ENCODE data around the gene CCBE1.

CCBE1 gene

DNA sequence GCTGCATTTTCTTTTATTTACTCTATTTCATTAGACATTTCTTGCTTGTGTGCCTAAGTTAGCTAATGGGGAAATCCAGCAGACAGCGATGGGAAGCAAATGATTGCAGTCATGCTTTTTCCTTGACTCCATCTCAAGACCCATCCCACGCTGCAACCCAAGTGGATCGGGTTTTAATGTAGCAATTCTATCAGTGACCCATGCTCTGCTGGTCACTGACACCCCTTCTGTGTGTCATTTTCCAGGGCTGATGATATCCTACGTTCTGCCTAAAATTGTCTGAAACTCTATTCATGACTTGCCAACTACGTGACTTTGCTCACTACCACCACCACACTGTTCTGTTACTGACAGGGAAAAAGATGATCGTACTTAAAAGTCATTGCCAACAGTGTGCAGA lies 129.8 kb downstream of the CCBE1 start:
- no peak for DNase-seq (ENCODE audit: low read depth)

DNA sequence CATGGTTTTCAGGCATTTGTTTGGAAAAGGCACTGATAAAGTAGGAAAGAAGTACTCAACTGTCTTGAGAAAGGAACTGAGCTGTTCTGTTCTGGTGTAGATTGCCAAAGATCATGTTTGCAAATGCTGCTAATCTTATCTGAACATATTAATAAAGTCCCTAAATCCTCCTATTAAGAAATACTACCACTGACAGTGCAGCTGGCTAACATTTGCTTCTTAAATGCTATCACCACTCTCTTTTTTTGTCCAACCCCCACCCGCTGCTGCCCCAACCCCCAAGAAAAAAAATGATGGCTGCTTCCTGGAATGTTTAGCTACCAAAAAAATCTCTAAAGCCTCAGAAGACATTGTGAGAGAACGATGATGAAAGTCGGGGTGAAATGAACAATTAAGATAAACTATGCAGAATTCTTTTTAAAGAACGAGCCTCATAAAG lies 130.7 kb downstream of the CCBE1 start:
- no peak for DNase-seq (ENCODE audit: low read depth)

DNA sequence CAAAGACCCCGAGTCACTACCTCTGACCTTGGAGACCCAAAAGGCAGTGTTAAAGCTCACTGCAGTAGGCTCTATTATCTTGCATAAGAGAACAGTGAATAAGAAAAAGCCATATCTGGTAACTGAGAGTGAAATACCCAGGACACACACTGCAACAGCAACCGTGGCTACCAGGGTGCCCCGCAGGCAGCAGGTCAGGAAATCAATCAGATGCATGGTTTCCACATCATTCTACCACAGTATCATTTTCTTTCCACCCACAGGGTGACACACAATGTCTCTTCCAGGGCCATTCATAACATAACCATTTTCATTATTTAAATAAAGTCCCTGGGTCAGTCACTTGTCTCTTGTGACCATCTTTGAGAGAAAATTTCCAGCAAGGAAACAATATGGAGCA lies 131.3 kb downstream of the CCBE1 start:
- DNase-seq (ENCODE audit: low read depth), result no peak

DNA sequence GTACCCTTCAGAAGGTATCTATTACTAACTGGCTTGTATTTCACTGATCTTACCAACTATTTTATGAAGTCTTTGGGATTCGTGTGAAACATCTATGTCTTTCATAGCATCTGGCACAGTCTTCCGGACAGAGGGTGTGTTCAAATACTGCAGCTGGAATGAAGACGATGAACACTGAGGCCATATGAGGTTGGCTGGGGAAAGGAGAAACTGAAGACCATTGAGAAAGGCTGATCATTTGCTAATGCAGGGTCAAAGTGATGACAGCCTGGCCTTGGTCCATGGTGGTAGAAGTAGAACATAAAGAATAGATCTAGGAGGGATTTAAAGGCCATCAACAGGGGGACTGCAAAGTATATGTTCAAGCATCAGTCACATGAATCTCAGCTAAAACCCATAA lies 132.7 kb downstream of the CCBE1 start:
- DNase-seq (ENCODE audit: low read depth), result no peak

DNA sequence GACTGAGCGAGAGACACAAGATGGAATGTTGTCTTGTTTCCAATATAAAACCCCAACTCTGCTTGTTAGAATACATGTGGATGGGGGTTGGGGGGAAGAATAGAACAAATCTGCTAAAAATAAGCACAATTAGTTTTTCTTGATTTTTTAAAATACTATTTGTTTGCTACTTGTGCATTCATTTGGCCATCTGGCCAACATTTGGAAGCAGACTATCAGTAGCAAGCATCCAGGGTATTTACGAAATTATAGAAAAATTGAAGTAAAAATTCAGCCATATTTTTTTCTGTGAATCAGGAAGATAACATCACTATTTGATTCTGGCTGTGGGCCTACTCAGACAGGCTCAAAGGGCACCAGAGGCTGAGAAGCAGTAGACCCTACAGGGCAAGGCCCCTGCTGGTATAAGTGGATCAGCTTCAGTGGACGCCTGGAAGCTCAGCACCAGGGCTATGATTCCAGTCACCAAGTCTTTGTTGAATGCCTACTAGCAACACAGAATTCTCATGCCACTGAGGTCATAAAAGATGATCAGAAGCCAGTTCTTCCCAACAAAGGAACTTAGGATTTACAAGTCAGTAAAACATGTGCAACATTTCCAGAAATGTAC lies 133.9 kb downstream of the CCBE1 start:
- DNase-seq (ENCODE audit: low read depth), result no peak

DNA sequence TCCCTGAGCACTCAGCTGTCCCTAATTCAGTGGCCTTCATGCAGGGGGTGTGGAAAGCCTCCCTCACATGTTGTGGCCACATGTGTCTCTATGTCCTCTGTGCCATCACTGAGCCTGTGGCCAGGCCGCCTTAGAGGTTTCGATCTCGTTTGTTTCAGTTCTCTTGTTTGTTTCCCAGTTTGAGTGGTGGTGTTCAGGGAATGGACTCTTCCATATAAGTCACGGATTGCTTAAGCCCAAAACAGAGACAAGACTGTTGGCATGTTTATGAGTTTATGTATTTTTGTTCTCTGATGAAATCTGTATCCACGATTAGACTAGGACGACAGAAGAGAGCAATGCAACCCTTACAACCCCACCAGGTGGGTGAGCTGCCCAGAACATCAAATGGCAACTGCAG lies 134.5 kb downstream of the CCBE1 start:
- DNase-seq (ENCODE audit: low read depth), result no peak

DNA sequence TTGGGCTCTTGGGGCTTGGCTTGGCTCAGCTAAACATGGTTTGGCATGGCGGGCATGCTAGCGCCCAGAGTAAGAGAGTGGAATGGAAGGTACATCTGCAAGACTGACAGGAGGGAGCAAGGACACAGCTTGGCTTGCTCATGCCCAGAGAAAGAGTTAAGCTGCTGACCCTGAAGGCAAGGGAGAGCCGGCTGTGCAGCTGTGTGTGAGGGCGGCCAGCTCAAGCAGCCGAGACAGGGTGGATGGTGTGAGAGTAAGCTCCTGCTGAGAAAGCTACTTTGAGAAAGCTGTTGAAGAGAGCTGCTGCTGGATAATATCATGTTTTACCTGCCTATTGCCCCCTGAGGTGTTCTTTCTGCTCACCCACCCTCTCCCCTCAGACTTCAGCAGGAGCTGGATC lies 135.6 kb downstream of the CCBE1 start:
- no peak for DNase-seq (ENCODE audit: low read depth)

DNA sequence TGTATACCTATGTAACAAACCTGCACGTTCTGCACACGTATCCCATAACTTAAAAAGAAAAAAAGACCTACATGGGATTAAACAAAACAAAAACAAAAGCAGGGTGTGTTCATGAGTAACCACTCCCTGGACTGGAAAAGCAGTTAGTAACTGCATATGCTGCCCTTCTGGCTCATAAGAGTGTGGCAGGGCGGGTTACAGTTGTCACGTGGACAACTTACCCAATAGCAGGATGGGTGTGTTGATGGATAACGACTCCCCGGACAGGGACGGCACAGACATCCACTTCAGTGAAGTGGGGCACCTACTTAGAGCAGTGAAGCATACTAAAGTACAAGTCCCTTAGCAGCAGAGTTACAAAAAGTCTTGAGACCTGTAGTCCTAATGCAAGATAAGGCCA lies 136.7 kb downstream of the CCBE1 start:
- no peak for DNase-seq (ENCODE audit: low read depth)

DNA sequence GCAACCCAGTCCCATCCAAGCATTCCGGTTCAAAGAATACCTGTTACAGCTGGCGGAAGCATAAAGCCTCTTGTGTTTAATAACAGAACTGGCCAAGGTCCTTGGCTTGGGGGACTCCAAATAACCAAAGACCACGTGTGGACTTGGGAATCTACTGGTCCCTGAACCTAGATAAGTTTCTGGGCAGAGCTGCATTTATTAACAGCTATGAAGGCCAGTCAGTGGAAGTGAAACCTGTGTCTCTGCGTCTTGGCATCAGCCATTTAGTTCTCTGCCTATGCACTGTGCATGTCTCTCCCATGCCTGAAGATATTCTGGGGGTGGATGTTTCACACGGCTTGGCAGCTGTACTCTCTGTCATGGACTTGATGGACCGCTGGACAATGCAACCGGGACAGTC lies 137.7 kb downstream of the CCBE1 start:
- DNase-seq (ENCODE audit: low read depth), result no peak

DNA sequence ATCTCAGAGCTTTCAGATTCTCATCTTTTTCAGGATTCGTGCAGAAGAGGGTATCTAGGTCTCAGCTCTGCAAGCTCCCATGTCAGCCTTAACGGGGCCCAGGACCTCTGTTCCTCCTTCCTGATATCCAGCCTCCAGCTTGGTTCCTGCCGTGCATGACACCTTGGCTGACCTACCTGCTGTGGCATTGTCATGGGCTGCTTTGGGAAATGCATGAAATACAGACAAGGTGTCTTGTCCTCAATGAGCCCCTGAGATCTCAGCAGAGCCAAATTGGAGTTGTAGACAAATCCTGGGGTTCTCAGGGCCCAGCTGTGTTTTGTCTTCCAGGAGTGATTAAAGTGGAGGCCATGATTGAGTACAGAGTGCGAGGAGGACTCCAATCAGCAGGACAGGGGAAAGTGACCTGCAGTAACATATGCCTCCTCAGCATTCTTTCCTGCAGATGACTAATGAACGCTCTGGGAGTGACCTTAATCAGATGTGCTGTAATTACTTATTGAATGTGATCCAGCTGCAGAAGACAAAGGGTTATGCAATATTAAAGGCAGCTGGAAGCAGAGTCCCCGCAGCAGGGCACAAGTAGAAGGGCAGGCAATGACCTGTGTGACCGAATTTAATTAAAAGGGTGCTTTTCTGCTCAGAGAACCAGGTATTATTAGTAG lies 141.1 kb downstream of the CCBE1 start:
- DNase-seq (ENCODE audit: low read depth), result no peak

DNA sequence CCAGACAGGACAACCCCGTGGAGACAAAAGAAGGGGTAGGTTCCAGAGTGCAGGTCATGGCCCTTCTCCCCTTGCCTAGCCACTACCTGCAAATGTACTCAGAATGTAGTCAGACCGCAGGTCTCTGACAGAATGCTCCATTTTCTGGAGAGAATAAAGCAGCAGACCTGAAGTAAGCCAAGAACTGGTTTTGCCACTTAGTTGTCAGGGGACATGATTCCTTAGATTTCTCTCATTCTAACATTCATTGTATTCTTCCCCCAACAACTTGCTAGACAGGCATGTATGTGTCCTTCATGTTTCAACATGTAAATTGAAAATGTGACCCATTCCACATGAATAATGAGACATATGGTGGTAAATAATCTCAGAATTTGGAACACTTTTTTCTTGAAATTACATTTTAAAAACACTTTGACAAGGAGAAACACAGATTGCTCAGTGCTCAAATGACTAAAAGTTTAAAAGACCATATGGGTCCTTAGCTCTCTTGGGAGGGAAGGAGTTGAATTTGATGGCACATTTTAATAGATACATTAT lies 142.4 kb downstream of the CCBE1 start:
- no peak for DNase-seq (ENCODE audit: low read depth)

DNA sequence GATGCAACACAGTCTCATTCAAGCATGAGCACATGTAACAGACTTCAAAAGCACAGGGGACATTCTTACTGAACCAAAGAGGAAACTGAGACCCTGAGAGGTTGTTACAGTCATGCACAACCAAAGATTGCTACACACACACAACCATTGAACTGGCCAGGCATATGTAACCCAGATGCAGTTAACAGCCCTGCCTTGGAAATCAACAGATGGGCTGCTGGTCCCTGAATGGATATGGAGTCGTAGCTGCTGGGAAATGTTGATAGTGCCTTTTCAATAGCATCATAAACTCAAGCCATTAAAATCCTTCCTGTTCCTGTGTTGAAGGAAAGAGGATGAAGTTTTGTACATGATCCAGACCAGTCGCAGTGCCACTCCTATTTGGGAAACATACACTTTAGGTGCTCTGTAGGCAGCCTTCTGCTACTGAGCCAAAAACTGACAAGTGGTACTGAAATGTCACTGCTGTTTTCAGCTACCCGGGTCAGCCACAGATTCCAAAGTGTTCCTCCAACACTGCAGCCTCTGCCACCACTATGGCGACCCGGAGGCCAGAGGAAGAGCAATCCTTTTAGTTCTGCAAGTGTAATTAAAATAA lies 143.9 kb downstream of the CCBE1 start:
- no peak for DNase-seq (ENCODE audit: low read depth)

DNA sequence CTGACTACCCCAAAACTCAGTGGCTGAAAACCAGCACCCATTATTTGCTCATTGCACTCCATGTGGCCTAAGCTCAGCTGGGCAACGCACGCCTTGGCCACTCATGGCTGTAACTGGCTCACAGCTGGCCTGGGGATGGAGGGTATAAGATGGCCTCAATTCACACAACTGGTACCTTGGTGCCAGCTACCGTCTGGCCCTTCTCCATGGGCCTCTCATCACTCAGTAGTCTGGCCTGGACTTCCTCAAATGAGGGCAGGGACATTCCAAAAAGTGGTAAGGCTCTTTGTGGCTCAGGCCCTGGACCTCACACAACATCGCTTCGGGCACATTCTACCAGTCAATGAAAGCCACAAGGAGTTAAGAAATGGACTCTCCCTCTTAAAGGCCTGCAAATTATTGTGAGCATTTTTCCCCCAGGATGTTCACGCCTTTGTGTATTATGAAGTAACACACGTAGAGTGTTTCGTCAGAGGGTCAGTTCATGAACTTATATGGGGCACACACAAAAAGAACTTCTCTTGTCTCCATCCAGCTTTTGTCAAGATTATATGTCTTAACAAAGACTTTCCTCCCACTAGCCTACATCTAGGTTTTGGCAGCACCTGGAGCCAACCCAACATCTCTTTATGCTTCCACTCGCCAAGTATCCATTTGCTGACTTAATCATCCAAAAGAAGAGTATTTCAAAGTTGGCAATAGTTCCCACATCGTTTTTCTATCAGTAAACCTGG lies 145.2 kb downstream of the CCBE1 start:
- DNase-seq (ENCODE audit: low read depth), result no peak

DNA sequence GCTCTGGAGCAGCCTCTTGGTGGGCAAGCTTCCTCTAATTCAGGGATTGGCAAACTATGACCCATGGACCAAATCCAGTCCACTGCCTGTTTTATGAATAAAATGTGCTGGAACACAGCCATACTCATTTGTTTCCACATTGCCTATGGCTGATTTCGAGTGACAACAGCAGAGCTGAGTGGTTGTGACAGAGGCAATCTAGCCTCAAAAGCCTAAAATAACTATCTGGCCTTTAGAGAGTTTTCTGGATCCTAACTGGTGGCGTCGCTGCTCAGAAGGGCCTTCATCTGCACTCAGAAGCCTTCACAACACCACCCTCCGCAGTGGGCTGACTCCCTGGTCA lies 147.1 kb downstream of the CCBE1 start:
- DNase-seq (ENCODE audit: low read depth), result no peak

DNA sequence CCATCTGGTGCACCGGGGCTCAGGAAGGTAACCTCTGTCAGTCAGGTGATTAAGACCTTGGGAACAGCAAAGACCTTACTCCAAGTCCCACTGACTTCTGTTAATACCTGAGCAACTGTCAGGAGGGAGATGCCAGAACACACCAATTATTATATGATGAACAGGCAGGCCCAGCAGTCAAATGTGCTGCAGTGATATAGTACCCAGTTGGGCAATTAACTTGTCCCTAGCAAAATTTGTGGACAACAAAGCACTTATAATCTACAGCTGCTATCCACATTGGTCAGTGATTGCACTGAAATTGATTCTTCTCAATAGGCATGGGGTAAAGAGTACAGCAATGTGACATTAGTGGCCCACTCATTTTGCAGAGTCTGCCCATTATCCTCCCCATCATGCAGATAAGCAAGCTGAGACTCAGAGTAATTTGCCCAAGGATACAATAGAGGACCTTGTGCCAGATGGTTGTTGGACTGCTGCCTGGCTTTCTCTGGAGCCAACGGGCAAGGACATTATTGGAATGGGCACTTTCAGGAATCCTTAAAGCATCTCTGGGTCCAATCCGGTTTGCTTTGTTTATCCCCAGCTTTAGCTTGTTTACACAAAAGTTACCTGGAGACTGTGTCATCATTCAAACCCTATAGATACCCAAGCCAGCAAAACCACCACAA lies 147.6 kb downstream of the CCBE1 start:
- no peak for DNase-seq (ENCODE audit: low read depth)

DNA sequence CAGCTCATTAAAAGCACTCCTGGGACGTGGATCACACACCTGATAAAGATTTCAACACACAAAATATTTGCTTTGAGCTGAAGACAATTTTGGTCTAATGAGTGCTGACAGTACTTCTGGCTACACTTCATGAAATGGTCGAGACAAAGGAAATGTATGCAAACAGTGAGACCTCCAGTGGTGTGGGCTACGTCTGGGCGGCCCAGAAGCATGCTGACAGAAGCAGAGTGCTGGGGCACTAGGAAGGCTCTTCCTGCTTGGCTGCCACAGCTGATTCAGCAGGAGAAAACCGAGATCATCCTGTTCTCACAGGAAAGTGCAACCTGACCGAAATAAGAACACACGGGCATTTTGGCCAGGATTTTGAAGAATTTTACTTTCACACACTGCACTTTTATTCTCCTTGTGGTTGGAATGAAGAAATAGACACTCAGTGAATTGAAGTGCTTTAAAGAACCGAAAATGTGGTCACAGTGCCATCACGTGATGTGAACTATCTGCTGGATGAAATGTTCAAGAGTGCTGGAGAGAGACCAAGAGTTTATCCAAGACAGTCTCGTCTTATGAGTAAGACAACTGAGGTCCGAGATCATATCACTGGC lies 149.5 kb downstream of the CCBE1 start:
- DNase-seq (ENCODE audit: low read depth), result no peak

DNA sequence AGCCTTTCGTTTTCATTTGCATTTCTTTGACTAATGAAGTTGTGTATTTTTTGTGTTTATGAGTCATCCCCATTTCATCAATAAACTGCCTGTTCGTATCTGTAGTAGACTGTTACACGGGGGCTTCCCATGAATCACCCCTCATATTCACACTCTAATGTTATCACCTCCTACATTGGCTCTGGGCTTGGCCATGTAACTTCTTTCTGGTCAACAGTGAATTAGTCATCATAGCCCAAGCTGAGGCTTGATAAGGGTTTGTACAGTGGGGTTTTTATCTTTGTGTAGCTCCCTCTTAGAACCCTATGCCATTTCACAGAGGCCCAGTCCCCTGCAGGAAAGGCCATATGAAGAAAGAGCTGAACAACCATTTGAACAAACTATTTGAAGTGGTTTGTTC lies 151.0 kb downstream of the CCBE1 start:
- DNase-seq (ENCODE audit: low read depth), result no peak

DNA sequence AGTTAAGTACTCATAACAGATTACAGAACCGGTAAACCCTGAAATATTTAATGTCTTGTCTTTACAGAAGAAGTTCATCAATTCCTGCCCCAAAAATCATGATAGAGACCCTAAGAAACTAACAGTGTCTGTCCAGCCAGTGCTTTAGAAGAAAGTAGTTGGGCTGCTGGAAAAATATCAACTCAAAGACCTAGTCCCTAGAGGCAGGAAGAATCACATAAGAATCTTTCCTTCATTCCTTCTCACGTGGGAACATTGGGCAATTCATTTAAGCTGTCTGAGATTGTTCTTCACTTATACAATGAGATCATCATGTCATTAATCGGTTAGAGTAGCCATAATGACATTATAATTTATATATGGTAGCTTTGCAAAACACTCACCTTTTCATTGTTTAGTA lies 156.4 kb downstream of the CCBE1 start:
- no peak for DNase-seq (ENCODE audit: low read depth)

DNA sequence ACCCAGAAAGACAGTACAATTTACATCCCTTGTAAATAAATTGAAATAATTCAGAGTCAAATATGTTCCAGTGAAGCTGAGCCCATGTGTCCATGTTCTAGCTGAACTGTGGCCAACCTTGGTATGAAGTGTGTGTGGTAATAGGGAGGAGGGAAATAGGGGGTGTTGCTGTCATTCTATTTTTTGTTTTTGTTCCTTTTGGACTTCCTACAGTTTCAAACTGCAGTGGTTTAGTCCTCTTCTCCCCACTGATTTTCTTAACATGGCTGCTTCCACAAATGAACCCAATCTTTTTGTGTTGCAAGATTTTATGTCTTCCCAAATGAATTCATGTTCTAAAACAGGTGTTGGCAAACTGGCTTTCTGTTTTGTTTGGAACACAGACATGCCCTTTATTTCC lies 156.9 kb downstream of the CCBE1 start:
- no peak for DNase-seq (ENCODE audit: low read depth)

DNA sequence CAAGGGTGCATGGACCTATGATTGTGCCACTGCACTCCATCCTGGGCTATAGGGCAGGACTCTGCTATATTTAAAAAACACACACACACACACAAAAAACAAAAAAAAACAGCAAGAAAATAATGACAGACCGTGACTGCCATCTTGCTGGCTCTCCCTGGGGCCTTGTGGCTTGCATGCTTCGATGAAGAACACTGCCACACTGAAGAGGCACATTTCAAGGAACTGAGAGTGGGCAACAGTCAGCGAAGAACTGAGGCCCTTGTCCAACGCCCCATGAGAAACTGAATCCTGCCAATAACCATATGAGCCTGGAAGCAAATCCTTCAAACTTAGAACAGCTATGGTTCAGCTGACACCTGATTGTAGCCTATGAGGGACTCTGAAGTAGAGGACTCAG lies 158.1 kb downstream of the CCBE1 start:
- no peak for DNase-seq (ENCODE audit: low read depth)

DNA sequence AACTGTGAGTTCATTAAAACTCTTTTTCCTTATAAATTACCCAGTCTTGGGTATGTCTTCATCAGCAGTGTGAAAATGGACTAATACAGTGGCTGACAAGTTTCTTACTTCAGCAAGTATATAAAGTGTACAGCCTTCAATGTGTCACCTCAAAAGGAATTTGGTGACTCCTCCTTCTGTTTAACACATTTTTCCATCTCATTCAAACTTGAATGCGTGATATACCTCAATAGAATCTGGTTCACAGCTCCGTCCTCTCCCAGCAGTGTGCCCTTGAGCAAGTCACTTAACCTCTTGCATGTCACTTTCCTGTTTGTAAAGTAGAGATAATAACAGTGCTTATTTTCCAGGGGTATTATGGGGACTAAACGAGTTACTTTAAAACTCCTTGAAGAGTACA lies 159.6 kb downstream of the CCBE1 start:
- no peak for DNase-seq (ENCODE audit: low read depth)

DNA sequence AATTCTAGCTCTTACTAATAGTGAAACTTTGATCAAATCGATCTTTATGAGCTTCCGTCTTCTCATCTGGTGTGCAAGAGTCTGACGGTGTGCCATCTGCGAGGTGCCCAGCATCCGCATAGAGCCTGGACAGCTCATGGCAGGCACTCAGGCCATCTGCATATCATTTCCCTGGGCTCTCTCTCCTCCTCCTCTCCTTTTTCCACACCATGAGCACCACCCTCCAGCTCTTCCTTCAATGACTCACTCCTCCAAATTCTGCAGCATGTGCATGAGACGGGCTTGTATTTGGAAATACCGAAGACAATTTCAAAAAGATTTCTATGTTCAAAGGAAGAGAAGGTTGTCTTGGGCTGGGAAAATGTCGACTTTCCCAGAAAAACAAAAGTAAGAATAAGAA lies 161.1 kb downstream of the CCBE1 start:
- no peak for DNase-seq (ENCODE audit: low read depth)

Measured in CMK (cell line).